GM19238 (cell line): ENCODE measurements around the gene ITFG1.
A peak's percentile ranks its signal among the peaks of the same experiment; 100 is the strongest.
"Not testable (repeated sequence)": the region's sequence is repeated elsewhere in the genome, so short reads cannot be mapped to it uniquely, and the experiment has no call there.

Experiments used
- DNase-seq: peaks from one replicate; pipeline ENCODE4 v3.0.0; 2011; ENCODE audit warnings: low spot score; ENCODE audit not compliant: insufficient read length

The ITFG1 gene

GRCh38 chr16:47161464-47161863 lies 299.4 kb downstream of the ITFG1 start:
- no peak for DNase-seq

- DNase-seq, result no peak
Measured at GRCh38 chr16:47160422-47160821, 300.4 kb downstream of the ITFG1 start.

- DNase-seq, result no peak
Measured at GRCh38 chr16:47158992-47159391, 301.9 kb downstream of the ITFG1 start.

- DNase-seq, result no peak
Measured at GRCh38 chr16:47156680-47157215, 304.1 kb downstream of the ITFG1 start.

- not testable (repeated sequence) for DNase-seq
Measured at GRCh38 chr16:47152501-47152900, 308.4 kb downstream of the ITFG1 start.

GRCh38 chr16:47150067-47150466 lies 310.8 kb downstream of the ITFG1 start:
- DNase-seq, result no peak

- no peak for DNase-seq
Measured at GRCh38 chr16:47144559-47144877, 316.3 kb downstream of the ITFG1 start.

GRCh38 chr16:47143677-47144558 lies 316.9 kb downstream of the ITFG1 start, which contains the start of gene NETO2:
Gene NETO2, minus strand, starts transcription at chr16:47143945. Its CDS starts 333 bp downstream, at chr16:47143612.
- peak; percentile 71 for DNase-seq

- DNase-seq, result peak; percentile 81
Measured at GRCh38 chr16:47142821-47143676, 317.8 kb downstream of the ITFG1 start.

- DNase-seq, result peak; percentile 3
Measured at GRCh38 chr16:47142486-47142820, 318.4 kb downstream of the ITFG1 start.

- DNase-seq, result peak; percentile 68
Measured at GRCh38 chr16:47141773-47142485, 318.9 kb downstream of the ITFG1 start.

- no peak for DNase-seq
Measured at GRCh38 chr16:47140686-47141085, 320.2 kb downstream of the ITFG1 start.

GRCh38 chr16:47139561-47140185 lies 321.2 kb downstream of the ITFG1 start:
- no peak for DNase-seq

- DNase-seq, result not testable (repeated sequence)
Measured at GRCh38 chr16:47137925-47138324, 322.9 kb downstream of the ITFG1 start.

GRCh38 chr16:47136099-47136842 lies 324.6 kb downstream of the ITFG1 start:
- no peak for DNase-seq

GRCh38 chr16:47134550-47134949 lies 326.3 kb downstream of the ITFG1 start:
- no peak for DNase-seq

- no peak for DNase-seq
Measured at GRCh38 chr16:47132308-47132707, 328.6 kb downstream of the ITFG1 start.

GRCh38 chr16:47129755-47130435 lies 331.0 kb downstream of the ITFG1 start:
- no peak for DNase-seq

GRCh38 chr16:47127541-47127940 lies 333.3 kb downstream of the ITFG1 start:
- DNase-seq, result no peak

- no peak for DNase-seq
Measured at GRCh38 chr16:47125757-47126156, 335.1 kb downstream of the ITFG1 start.
